Stimulated activated CD4-positive, alpha-beta T cell treated with anti-CD3 and anti-CD28 coated beads, Interleukin-12 subunit alpha, Interleukin-12 subunit beta, amount 100 ng/mL, for 24 hours (primary cell): Measurements from ENCODE around the gene PERM1.
A peak's percentile ranks its signal among the peaks of the same experiment; 100 is the strongest.
"Not testable (repeated sequence)": the region's sequence is repeated elsewhere in the genome, so short reads cannot be mapped to it uniquely, and the experiment has no call there.

Experiments used
- DNase-seq, 2 experiments: peaks; one replicate each; pipeline ENCODE4 v3.0.0-alpha.2; 2020; ENCODE audit warnings: low read depth in 2 of 2

PERM1 gene

DNA sequence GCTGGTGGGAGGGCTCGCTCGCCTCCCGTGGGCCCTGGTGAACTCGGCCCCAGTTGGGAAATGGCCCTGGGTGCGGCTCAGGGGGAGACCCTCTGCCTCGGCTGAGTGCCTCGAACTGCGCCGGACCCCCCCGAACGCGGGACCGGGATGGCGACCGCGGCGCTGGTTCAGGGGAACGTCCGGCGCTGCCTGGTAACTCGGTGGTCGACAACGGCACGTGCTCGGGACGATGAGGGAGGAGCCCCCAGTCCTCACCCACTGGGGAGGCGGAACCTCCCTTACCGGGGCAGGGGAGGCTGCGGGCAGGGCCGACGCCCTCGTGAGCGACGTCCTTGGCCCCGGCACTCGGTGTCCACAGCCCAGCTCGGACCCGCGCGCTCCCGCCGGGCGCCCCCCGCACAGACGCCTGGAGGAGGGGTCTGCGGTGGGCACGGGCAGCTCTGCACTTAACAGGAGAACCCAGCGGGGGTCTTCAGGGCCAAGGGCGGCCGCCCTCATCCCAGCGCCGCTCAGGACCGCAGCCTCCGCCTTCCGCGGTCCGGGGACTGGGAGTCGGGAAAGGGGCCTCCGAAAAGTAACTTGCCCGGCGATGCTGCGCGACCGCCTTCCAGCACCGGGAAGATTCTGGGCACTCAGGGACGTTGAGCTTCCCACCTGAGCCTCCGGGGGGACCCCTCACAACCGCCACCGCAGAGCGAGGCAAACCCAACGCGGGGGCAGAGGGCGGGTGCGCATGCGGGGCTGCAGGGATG lies 16.3 kb upstream of the PERM1 start:
- DNase-seq: no peak

DNA sequence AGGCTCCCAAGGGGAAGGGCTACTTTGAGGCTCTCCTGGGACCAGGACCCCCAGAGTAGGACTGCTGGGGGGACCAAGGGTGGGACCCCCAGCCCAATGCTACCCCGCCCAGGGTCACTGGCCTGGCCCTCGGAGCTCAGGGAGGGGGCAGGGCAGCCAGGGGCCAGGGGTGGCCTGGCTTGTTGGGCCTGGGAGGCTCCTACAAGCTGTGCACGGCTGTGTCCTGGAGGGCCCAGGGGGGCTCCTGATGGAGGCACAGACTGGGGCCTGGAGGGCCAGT lies 15.8 kb upstream of the PERM1 start:
- no peak for DNase-seq

DNA sequence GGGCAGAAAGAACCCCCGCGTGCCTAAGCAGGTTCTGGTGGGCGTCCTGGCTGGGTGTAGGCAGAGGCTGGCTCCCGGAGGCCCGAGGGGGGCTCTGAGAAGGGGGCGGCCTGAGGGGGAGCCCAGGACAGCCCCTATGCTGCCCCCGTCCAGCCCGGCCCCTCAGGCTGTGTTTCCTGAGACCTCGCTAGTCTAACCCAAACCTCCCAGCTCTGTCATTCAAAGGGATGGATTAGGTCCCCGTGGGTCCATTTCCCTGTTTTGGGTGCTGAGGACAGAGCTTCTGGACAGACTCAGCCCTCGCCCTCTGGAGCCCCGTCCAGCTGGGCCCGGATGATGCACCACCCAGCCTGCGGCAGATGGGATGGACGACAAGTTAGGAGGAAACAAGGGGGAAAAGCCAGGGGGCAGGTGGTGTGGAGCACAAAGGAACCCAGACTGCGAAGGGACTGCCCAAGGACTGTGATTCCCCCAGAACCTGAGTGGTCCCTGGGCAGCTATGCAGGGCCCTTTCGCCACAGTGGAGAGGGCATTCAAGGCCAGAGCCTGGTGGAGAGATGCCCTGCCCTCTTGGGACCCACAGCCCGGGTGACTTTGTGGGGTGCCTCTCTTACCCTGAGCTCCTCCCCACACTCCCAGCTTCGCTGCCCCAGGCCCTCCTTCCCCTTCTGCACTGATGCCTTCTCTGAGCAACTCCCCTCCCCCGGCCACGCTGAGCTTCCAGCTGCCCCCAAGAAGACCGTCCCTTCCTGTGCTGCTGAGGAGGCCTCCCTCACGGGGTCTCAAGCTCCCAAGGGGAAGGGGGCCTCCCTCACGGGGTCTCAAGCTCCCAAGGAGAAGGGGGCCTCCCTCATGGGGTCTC lies 15.2 kb upstream of the PERM1 start:
- DNase-seq: no peak

DNA sequence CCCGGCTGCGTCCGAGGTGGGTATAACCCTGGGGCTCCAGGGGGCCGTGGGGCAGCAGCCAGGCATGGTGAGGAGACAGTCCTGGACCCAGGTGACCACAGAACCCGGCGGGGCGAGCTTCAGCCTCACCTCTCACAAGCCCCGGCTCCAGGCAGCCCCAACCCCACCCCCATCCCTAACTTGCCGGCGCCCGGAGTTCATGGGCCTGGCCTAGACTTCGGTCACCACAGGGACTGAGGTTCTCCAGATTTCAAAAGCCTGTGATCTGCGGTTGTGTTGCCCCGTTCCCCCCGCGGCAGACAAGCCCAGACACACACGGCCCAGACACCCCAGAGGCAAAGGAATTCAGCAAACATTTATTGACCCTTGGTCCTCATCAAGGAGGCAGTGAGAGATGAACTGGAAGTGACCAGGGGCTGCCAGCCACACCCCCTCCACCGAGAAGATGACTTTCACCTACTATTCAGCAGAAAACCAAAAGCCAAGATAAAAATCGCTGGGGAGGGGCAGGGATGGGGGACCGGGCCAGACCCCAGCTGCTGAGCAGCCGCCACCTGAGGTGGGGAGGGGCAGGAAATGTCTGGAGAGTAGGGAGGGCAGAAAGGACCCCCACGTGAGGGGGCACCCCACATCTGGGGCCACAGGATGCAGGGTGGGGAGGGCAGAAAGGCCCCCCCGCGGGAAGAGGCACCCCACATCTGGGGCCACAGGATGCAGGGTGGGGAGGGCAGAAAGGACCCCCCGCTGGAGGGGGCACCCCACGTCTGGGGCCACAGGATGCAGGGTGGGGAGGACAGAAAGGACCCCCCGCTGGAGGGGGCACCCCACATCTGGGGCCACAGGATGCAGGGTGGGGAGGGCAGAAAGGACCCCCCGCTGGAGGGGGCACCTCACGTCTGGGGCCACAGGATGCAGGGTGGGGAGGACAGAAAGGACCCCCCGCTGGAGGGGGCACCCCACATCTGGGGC lies 14.1 kb upstream of the PERM1 start:
- no peak for DNase-seq

DNA sequence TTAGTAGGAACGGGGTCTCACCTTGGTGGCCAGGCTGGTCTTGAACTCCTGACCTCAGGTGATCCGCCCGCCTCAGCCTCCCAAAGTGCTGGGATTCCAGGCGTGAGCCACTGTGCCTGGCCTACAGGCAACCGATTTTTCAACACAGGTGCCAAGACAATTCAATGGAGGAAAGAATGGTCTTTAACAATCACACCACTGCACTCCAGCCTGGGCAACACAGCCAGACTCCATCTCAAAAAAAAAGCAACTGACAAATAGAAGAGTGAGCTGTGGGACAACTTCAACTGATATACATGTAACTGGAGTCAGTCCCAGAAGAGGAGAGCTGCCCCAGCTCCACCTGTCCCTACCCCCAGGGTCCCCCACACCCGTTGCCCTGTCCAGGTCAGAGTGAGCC lies 12.7 kb upstream of the PERM1 start:
- not testable (repeated sequence) for DNase-seq

DNA sequence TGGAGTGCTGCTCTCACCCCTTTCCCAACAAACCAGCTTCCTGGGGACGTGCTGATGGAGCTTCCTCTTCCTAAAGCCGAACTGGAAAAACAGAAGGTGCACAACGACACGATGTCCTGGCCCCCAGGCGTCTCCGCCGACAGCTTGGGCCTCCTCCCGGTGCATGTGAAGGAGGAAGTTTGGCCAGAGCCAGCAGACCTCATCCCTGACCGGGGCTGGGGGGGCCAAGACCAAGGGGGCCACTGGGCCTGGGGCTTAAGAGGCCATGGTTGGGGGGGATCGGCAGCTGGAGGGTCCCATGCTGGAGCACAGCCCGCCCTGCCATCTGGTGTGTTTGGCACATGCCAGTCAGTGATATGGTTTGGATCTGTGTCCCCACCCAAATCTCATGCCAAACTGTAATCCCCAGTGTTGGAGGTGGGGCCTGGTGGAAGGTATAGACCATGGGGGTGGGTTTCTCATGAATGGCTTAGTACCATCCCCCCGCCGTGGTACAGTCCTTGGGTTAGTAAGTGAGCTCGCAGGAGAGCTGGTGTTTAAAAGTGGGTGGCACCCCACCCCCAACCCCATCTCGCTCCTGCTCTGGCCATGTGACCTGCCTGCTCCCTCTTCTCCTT lies 11.6 kb upstream of the PERM1 start:
- no peak for DNase-seq

DNA sequence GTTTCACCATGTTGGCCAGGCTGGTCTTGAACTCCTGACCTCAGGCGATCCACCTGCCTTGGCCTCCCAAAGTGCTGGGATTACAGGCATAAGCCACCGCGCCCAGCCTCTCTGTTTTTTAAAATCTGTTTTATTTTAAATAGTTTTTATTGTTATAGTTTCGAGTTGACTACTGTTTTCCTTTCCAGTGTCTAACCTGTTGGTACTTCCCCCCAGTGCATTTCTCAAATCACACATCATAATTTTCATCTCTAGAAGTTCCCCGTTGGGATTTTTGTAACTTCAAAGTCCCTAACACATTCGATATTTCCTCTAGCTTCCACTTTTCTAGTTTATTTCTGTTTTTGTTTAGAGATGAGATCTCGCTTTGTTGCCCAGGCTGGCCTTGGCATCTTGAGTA lies 10.5 kb upstream of the PERM1 start:
- no peak for DNase-seq

DNA sequence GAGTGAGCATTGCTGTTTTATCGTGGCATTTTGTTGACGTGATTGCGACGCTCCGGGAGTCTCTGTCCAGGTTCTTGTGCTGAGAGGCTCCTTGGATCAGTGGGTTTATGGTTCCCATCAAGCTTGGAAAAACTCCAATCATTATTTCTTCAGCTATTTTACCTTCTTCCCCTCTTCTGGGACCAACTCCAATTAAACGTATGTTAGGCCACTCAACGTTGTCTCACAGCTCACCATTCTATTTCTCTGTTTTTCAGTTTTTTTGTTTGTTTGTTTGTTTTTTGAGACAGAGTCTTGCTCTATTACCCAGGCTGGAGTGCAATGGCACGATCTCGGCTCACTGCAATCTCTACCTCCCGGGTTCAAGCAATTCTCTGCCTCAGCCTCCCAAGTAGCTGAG lies 10.0 kb upstream of the PERM1 start:
- DNase-seq: no peak

DNA sequence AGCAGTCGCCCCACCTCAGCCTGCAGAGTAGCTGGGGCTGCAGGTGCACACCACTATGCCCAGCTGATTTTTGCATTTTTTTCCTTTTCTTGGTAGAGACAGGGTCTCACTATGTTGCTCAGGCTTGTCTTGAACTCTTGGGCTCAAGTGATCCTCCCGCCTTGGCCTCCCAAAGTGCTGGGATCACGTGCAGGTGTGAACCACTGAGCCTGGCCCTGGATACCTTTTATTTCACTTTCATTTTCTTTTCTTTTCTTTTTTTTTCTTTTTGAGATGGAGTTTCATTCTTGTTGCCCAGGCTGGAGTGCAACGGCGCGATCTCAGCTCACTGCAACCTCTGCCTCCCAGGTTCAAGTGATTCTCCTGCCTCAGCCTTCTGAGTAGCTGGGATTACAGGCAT lies 9.4 kb upstream of the PERM1 start:
- not testable (repeated sequence) for DNase-seq

DNA sequence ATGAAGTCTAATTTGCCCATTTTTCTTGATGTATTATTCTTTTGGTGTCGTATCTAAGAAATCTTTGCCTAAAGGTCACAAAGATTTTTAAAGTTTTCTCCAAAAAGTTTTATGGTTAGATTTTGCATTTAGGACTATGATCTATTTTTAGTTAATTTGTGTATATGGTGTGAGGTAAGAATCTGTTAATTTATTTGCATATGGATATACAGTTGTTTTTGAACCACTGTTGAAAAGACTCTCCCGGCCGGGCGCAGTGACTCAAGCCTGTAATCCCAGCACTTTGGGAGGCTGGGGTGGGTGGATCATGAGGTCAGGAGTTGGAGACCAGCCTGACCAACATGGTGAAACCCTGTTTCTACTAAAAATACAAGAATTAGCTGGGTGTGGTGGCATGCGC lies 6.2 kb upstream of the PERM1 start:
- DNase-seq: not testable (repeated sequence)

DNA sequence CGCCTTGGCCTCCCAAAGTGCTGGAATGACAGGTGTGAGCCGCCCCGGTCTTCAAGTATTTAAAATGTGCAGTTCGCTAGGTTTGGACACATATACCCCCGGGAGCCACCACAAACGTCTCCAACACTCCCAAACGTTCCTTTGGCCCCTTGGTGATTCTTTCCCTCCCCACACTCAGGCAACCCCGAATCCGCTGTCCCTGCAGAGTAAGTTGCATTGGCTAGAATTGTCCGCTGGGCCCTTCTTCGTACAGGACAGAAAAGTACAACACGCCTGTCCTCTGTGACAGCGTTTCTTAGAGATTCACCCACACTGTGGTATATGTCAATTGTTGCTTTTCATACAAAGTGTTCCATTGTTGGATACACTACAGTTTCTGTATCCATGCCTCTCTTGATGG lies 3.2 kb upstream of the PERM1 start:
- DNase-seq: no peak

DNA sequence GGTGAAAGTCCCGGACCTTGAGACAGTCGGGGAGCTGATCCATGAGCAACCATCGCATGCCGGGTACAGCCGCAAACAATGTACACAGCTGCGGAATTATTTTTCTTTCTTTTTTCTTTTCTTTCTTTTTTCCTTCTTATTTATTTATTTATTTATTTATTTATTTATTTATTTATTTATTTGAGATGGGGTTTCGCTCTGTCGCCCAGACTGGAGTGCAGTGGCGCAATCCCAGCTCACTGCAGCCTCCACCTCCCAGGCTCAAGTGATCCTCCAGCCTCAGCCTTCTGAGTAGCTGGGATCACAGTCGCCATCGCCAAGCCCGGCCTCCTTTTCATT lies 2.6 kb upstream of the PERM1 start:
- DNase-seq: no peak

DNA sequence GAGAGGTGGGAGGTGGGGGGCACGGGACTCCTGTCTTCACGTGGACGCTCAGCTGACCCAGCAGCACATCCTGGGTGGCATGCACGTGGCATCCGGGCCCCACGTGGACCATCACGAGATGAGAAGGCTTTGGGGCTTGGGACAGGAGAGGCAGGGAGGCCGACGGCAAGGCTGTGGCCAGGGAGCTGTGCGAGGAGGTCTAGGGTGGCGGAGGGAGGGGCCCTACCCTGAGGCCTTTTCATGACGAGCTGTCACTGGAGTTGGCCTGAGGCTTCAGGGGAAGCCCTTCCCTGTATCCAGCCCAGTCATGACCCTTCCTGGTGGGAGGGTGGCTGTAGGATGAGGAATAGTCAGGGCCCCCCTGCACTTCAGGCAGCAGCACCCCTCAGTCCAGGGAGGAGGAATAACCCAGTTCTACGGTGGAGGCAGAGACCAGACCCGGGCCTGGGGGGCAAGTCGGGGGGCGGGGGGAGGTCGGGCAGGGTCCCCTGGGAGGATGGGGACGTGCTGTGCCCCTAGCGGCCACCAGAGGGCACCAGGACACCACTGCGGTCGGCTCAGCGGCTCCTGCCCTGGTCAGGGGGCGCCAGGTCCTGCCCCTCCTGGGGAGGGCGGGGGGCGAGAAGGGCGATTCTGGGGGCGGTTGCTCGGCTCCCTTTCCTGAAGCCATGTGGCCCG lies 2.0 kb upstream of the PERM1 start:
- DNase-seq: peak in 1 of 2 experiments; percentile 53

DNA sequence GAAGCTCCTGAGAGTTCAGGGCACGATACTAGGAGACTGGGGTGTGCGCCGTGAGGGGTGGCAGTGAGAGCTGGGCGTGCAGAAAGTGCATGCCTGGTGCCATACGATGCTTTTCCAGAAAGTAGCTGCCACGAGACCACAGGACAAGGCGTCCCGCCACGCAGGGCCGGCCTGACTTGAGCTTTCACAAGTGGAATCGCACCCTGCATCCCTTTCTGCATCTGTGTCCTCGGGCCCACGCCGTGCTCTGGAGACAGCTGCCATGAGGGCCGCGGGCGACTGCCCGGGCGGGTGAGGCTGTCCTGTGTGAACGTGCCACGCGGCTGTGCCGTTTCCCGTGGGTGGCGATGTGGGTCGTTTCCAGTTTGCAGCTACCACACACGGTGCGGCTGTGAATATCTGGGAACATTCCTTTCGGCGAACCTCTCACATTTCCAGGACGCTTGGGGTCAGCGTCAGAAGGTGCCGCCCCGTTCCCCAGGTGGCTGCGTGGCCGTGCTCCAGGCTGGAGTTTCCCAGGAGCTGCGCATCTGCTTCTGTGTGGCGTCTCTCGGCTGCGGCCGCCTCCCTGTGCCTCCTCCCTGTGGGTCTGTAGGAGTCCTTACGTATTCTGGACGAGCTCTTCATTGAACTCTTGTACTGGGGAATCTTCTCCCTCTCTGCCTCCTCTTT lies 1.0 kb upstream of the PERM1 start:
- no peak for DNase-seq

DNA sequence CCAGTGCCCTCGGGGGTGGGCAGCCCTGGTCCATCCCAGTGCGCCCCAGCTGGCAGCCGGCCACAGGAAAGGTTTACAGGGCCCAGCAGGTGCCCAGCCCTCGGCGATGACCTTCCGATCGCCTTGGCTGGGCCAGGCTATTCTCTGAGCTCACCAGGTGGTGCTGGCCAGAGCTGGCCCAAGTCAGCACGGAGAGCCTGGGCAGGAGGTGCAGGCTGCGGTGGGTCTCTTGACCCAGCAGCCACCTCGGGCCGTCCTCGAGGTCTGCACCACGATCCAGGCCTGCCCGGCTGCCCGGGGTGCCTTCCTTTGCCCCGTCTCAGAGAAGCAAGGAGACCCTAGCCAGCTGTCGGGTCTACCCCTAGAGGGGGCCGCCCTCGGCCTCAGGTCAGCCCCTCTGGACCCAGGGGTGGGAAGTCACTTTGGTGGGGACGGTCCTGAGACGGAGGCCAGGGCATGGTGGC lies 370 bp downstream of the PERM1 start:
- no peak for DNase-seq

DNA sequence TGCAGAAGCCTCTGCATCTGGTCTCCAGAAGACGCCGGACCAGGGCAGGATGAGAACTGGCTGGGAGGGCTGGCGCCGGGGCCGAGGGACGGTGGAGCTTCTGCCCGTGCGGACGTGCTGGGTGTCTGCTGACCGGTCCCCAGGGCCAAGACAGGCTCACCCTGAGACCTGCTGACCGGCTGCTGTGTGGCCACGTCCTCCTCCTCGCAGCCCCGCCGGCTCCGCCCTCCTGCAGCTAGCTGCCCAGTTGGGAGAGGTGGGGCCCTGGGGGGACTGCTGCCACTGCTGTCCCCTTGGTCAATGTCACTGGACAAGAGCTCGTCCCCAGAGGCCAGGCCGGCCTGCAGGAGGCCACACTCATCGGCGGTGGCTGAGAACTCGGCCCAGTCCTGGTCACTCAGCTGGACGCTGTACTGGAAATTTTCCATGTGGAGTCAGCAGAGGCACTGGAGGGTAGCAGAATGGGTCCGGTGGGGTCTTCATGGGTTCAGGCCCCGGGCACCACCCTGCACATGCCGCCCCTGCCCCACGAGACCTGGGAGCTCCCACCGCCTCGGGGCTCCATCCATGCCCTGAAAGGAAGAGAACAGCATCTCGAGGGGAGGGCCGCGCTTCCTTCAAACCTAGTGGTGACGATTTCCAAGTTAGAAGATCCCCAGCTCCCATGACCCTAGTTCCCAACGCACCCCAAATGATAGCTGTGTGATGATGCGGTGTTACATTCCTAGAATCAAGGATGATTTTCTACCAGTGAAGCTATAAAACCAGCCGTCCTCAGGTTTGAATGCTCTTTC lies 1.1 kb downstream of the PERM1 start:
- DNase-seq: no peak

DNA sequence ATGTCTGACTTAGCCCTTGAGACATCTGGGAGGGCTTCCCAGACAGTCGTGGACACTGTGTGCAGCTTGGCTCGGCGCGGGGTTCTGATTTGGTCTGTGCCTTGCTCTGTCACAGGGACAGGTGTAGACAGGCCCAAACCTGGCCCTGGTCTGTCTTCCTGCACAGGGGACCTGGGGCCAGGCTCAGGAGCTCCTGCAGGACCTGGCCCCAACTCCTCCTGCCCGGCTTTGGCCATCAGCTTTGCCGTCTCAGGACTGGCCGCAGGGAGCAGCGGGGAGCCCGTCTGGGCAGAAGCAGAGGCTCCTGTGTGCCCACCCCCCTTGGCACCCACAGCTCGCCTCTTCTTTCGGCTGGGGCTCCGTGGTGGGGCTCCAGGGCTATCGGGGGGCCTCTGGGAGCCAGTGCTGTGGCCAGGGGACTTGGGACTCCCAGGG lies 1.7 kb downstream of the PERM1 start:
- DNase-seq: no peak

DNA sequence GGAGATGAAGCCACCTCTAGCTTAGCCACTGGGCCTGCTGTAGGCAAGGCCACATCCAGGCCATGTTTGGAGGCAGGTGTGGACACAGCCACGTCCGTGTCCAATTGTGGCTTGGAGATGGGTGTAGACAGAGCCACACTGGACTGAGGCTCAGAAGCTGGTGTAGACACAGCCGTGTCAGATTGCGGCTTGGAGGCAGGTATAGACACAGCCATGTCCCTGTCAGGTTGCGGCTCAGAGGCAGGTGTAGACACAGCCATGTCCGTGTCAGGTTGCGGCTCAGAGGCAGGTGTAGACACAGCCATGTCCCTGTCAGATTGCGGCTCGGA lies 2.2 kb downstream of the PERM1 start:
- DNase-seq: no peak

DNA sequence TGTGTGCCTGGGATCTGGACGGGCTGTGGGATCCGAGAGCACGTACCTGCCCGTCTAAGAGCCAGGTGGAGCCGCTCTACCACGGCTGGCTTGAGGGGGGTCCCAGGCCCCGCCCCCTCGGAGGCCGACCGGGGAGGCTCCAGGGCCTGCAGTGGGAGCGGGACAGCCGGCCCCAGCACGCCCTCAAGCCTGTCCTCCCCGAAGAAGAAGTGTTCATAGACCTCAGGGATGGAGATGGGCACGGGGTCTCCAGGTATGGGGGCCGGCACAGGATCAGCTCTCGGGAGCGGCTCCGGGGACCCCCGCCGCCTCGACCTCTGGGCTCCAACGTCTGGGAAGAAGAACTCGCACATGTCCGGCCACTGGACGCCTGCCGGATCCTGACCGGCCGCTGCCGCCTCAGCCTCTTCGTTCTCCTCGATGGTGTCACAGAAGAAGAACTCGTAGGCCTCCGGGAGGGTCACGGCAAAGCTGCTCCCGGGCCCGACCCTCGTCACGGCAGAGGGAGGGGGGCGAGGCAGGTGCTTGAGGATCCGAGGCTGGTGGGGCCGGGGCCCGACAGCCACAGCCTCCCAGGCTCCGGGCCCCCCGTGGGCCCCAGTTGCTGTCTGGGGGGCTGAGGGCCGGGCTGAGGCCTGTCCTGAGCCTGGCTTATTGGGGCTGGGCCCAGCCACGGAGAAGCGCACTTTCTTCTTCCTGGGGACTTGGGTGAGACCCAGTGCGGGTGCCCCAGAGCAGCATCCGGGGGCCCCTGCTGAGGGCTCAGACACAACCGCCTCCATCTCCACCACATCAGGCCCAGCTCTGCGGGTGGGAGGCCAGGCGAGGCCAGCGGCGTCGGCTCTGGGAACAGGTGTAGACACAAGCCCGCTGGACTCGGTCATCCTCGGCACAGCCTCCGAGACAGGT lies 2.8 kb downstream of the PERM1 start:
- DNase-seq: no peak
